ENCODE results near the gene PPFIBP1. TPM values are rescaled to one million over a fixed set of nuclear protein-coding genes. Genes with fewer than 3 reads are reported as not detected.
A peak's percentile ranks its signal among the peaks of the same experiment; 100 is the strongest.

Gene PPFIBP1
- total and polyA plus RNA-seq, 2 of the 4 experiments (the other 2 are of a cell fraction) = 30.4 to 72.2 TPM

- peaks cover 37% of the 10 kb centered on the region for H3K4me1 ChIP-seq (ENCODE audit: control insufficient read depth, insufficient read depth, low read length)
- no peaks in the 10 kb centered on the region for H3K27me3 ChIP-seq (ENCODE audit: control insufficient read depth, insufficient read depth, low read length)
- H2BK5ac ChIP-seq (ENCODE audit: low read depth, low read length, poor library complexity, severe bottlenecking) = peak overlapping the region; percentile 28
- no peak overlapping the region for H4K91ac ChIP-seq (ENCODE audit: insufficient read depth, low read depth, low read length)
- no peak for DNase-seq
- 80% methylated on average over 1 of the region's 9 CpGs; no CpG with 5 or more reads in 1 of the 2 experiments for WGBS, 2 experiments (ENCODE audit: extremely low coverage in 2 of 2, insufficient read length in 1 of 2)
- H3K36me3 ChIP-seq (ENCODE audit: control insufficient read depth, insufficient read depth, low read length) = no peaks in the 10 kb centered on the region
- H2BK120ac ChIP-seq (ENCODE audit: low read depth, low read length) = peak overlapping the region; percentile 53
- CTCF ChIA-PET = no interaction called here
- 0 out of 2 replicates have a peak, but pooled peaks cover 3% of the 10 kb centered on the region for H4K20me1 ChIP-seq (ENCODE audit: insufficient read depth, low read length)
- H3K79me1 ChIP-seq (ENCODE audit: low read depth in 1 of 2, low read length in 2 of 2) = peaks cover 27 to 91% of the 10 kb centered on the region in 2 experiments
- no peak overlapping the region for H3K9ac ChIP-seq (ENCODE audit: low read depth, low read length)
- H3K18ac ChIP-seq (ENCODE audit: low read depth, low read length) = peak overlapping the region; percentile 6; the same call in 1 of the 2 replicates
- H4K8ac ChIP-seq (ENCODE audit: low read depth in 2 of 2, low read length in 2 of 2) = peak overlapping the region in 1 of 2 experiments; percentile 6; a peak in 2 of 4 replicates
- no peak overlapping the region for H3K4me2 ChIP-seq (ENCODE audit: low read depth, low read length)
- peak overlapping the region; percentile 3; the same call in 1 of the 2 replicates for H4K5ac ChIP-seq (ENCODE audit: low read depth, low read length)
- peaks cover 29% of the 10 kb centered on the region for H3K9me1 ChIP-seq (ENCODE audit: insufficient read depth, low read length)
- H3K4me3 ChIP-seq (ENCODE audit: insufficient read depth, low read depth, low read length) = no peak overlapping the region
- H2BK20ac ChIP-seq (ENCODE audit: low read depth, low read length) = peak overlapping the region; percentile 53; the same call in 1 of the 2 replicates
- peak overlapping the region; percentile 26; the same call in 1 of the 2 replicates for H3K14ac ChIP-seq (replicated peaks; ENCODE audit: low read depth, low read length)
- H3K9me3 ChIP-seq (ENCODE audit: control insufficient read depth, insufficient read depth, low read length) = no peaks in the 10 kb centered on the region
- H2AFZ ChIP-seq (replicated peaks; ENCODE audit: low read length, poor library complexity) = no peak overlapping the region
- H3K4ac ChIP-seq (ENCODE audit: low read depth, low read length) = peak overlapping the region; percentile 47; the same call in 1 of the 2 replicates
- no peak overlapping the region for H2AK9ac ChIP-seq (replicated peaks; ENCODE audit: low read depth, low read length, poor library complexity)
- ATAC-seq (ENCODE audit: low read depth) = no peak
- POLR2A ChIA-PET (ENCODE audit: unreplicated experiment) = no interaction called here
- BruUV-seq (replicated peaks) = no TSS peak
- in situ Hi-C loops (cut with MboI; ENCODE audit: low sequenced_read_pairs) (no loop called here), dilution Hi-C loops (cut with HindIII; ENCODE audit: low sequenced_read_pairs, unreplicated experiment) (no loop called here), intact Hi-C loops (cut with micrococcal nuclease) (loop anchor here (5.0 kb wide), 1 partner anchor 66 kb away; no protein-coding TSS in a partner anchor)
- peak overlapping the region; percentile 46; the same call in 1 of the 3 replicates for H2BK15ac ChIP-seq (ENCODE audit: low read depth, low read length)
- no peak overlapping the region for H3K56ac ChIP-seq (ENCODE audit: extremely low read depth, insufficient read depth, low read length)
- H2AK5ac ChIP-seq (ENCODE audit: low read depth, low read length) = peak overlapping the region; percentile 90
- H3K27ac ChIP-seq (ENCODE audit: insufficient read depth, low read length) = 0 out of 2 replicates have a peak overlapping the region, but pooled peaks have one; percentile 9
- H3K23ac ChIP-seq (ENCODE audit: low read depth, low read length) = peak overlapping the region; percentile 69; the same call in 1 of the 2 replicates
- TF ChIP-seq MAFK (IDR thresholded peaks at IDR 0.05; ENCODE audit: low read depth, low read length) (no peak), CEBPB (IDR thresholded peaks at IDR 0.05; ENCODE audit: low read depth, low read length) (no peak), CTCF (conservative IDR thresholded peaks at IDR 0.05; ENCODE audit: low read depth, low read length) (no peak), POLR2A (IDR thresholded peaks at IDR 0.05; ENCODE audit: low read depth, low read length) (no peak), NFE2L2 (IDR thresholded peaks at IDR 0.05; ENCODE audit: low read depth, low read length) (no peak), CHD1 (IDR thresholded peaks at IDR 0.05; ENCODE audit: low read depth, low read length) (no peak), MAZ (IDR thresholded peaks at IDR 0.05; ENCODE audit: borderline replicate concordance, low read depth, low read length) (no peak), RCOR1 (IDR thresholded peaks at IDR 0.05; ENCODE audit: insufficient replicate concordance, low read length) (no peak), BHLHE40 (IDR thresholded peaks at IDR 0.05; ENCODE audit: low read depth, low read length) (no peak), FOS (IDR thresholded peaks at IDR 0.05; ENCODE audit: low read depth, low read length) (no peak), MXI1 (IDR thresholded peaks at IDR 0.05; ENCODE audit: borderline replicate concordance, low read depth, low read length) (no peak), USF2 (IDR thresholded peaks at IDR 0.05; ENCODE audit: low read depth, low read length) (no peak), RFX5 (IDR thresholded peaks at IDR 0.05; ENCODE audit: low read depth, low read length) (no peak), RAD21 (IDR thresholded peaks at IDR 0.05; ENCODE audit: low read length) (no peak), SMC3 (IDR thresholded peaks at IDR 0.05; ENCODE audit: low read depth, low read length) (no peak)
Measured at GRCh38 chr12:27551172-27551840, 27.3 kb downstream of the PPFIBP1 start.

Measured in IMR-90 (cell line).